Amniotic stem cell (primary cell): ENCODE data around the gene COL8A1.

Experiments used
- DNase-seq: peaks from one replicate; lab custom pipeline; 2025; lab: John Stamatoyannopoulos, UW

The COL8A1 gene

DNA sequence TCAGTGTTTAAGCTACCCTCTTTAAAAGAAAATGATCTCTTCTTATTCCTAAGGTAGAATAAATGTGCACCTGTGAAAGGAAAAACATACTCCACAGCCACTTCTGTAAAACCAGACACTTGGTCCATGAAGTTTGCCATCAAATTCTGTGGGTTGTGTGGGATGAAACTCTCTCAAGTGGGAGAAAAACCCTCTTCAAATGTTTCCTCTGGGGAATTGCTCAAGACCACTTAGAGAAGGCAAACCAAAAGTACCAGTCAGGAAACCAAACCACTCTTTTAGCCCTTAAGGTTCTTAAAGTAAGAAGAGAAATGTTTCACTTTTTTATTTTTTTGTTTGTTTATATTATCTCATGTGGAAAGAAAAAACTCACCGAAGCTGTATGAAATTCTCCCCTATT lies 1.2 kb downstream of the COL8A1 start:
- DNase-seq, result no peak

GRCh38 chr3:99640214-99640851 lies 1.9 kb downstream of the COL8A1 start:
- DNase-seq, result no peak

DNA sequence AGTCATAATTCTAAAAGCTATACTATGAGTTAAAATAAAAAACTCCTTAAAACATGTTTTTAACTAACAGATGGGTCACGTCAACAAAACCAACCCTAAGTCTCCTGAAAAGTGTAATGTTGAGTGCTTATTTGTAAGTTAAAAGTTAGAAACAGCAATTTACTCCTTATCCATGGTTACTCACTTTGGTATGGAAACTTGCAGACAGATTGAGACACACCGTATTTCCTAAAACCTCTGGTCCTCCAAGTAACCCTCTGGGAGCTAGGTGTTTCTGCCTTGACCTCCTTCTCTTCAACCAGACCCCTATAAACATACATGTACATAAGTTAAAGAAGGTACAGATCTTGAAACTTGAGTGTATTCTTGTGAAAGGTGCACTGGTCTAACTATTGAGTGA lies 3.1 kb downstream of the COL8A1 start:
- DNase-seq, result no peak

DNA sequence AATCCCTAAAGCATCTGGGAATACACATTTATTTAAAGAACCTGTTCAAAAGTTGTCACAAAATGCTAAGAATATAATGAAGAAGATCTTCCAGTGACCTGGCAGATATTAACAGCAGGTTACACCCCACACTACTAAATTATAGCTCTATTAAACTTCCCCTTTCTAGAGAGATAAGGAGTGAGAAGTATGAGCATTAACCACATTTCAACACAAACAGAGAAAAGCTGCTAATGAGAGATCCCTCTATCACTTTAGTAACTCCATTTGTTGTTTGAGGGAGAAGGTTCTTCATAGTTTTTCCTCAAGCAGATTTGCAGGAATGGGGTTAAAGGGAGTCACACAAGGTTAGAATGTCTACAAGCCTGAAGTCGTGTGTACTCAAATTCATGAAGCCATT lies 3.6 kb downstream of the COL8A1 start:
- DNase-seq, result no peak

DNA sequence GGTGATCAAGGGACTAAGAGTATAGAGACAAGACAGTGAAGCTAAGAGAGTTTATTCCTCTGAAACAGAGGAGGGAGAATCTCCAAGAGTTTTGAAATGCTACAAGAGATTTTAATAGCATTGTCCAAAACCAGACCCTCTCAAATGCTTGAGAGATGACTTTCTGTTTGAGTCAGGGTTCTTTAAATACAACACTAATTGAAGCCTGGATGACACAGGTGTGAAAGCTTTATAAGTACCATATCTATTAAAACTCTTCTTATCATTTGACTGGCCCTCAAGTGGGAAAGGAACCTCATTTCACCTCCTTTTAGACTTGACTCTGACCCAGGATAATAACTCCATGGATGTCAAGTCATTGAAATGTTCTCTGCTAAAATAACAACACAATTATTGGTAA lies 5.6 kb downstream of the COL8A1 start:
- no peak for DNase-seq

DNA sequence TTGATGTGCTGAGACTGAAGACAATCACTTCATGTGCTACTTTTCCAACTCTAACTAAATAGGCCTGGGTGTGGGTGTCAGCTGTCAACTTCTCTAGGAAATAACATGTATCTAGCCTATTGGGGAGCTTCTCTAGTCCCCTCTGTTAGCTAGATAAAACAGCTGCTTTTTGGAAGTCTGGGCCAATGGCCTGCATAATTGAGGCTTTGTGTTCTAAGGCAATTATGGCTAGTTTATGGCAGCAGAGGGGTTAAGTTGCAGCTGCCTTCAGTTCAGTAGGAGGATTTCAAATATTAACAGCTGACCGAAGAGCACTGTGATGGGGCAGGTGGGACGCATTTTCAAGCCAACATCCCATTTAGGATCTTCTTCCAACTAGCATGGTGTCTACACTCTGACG lies 6.4 kb downstream of the COL8A1 start:
- no peak for DNase-seq

DNA sequence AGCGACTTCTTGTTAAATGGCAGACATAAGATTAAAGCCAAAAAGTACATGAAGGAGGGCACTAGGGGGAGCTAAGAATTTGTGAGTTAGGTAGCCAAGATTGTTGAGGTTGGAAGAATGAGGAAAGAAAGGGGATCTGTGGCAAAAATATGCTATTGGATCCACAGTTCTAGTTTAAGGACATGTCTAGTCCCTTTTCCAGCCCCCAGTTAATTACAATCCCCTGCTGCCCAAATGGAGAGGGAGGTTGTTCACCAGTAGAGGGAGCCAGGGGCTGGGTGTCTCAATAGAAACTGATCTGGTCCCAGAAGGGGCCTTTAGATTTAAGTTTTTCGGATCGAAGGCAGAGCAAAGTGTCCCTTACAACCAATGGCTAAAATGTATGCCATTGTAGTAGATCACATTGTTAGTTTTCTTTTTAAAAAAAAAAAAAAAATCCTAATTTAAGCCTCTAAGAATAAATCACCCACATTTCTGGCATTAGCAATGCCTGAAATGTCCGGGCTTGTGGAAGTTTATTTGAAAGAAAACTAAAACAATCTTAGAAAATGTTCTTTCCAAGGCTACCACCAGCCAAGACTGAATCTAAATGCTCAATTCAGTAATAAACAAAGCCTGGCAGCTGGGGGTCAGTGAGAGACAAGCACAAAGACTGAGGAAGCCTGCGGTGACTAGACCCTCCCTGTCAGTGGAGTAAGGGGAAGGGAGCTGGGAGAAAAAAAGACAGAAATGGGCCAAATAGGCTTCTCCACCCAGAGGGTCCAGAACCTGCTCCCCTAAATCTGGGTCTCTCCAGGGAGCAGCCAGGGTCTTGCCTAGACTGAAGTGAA lies 7.1 kb downstream of the COL8A1 start:
- DNase-seq, result no peak

DNA sequence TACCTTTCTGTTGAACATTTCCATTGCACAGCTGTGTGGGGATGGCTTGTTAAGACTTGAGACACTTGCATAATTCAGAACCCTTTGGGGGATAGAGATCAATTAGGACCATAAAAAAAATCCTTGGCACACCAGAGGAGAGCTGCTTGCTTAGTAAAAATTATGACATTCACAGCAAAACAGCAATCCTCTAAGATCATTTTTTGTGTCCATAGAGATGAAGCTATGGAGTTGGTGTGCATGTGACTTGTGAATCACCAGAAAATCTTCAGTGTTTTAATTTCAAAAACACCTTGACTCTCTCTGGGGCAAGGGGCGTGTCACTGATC lies 7.7 kb downstream of the COL8A1 start:
- DNase-seq, result no peak

DNA sequence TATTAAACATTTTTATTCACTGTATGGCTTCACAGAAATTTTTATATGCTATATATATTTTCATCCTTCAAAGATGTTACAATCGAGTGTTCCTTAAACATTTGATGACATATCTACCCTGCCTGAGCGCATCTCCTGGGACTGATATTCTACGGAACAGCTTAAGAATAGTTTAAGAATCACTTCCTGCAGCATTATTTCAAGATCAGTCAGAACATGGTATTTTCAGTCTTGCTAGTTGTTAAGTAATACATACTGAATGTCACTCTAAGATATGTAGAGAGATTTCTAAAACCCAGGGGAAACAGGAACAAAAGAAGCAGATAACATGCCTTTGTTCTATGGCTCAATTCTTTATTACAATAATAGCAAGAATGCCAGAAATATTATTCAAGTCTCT lies 8.7 kb downstream of the COL8A1 start:
- no peak for DNase-seq

DNA sequence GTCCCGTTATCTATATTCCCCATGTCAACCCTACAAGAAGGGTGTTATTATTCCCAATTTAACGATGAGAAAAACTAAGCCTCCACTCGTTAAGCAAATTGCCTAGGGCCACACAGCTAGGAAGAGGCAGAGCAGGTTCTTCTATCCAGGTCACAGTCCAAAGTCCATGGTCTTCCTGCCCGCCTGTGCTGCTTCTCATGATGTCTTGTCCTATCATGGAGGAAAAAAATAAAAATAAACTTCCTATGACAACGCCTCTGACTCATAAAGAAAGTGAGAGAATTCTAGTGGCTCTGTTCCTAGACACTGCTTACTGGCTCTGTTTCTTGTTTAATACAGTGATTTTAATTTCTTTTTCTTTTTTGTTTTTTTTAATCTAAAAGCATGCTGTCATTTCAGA lies 9.7 kb downstream of the COL8A1 start:
- no peak for DNase-seq

- DNase-seq, result no peak
These were observed 10.1 kb downstream of the COL8A1 start for GRCh38 chr3:99648516-99648915.

DNA sequence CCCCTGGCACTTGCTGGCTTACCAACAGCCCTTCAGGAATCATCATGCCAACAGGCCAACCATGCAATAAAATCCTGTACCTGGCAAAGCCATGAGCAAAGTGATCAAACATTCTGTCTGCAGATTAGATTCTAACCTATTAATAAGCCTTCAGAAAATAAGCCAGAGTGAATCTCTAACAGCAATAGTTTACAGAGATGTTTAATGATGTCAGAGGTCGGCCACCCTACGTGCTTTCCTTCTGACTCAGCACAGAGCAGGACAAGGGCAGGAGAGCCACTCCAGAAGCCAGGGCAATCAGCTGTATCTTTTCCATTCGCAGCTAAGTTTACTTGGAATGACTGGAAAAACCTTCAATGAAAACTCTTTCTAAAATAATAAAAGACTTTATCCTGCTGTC lies 13.1 kb downstream of the COL8A1 start:
- no peak for DNase-seq

- DNase-seq, result no peak
These were observed 18.2 kb downstream of the COL8A1 start for GRCh38 chr3:99656624-99657023.

DNA sequence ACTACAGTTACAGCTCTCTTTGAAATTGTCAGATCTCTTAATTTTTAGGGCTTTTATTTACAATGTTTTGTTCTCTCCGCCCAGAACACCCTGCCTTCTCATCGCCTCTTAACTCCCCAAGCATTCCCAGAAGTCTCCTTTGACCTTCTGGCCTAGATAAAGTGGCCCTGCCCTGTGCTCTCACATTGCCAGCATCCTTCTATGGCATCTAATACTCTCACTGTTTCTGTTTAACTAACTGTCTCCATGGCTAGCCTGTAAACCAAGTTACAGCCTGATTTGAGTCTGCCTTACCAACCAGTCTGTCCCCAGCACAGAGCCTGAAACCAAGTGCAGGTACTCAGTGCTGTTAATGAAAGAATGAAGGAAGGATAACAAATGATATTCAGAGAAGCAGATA lies 19.9 kb downstream of the COL8A1 start:
- no peak for DNase-seq

GRCh38 chr3:99659032-99659431 lies 20.6 kb downstream of the COL8A1 start:
- DNase-seq, result peak; percentile 81

- DNase-seq, result no peak
These were observed 21.6 kb downstream of the COL8A1 start for GRCh38 chr3:99659951-99660350.

GRCh38 chr3:99662838-99663570 lies 24.6 kb downstream of the COL8A1 start:
- DNase-seq, result no peak

- no peak for DNase-seq
These were observed 25.6 kb downstream of the COL8A1 start for GRCh38 chr3:99663977-99664376.

DNA sequence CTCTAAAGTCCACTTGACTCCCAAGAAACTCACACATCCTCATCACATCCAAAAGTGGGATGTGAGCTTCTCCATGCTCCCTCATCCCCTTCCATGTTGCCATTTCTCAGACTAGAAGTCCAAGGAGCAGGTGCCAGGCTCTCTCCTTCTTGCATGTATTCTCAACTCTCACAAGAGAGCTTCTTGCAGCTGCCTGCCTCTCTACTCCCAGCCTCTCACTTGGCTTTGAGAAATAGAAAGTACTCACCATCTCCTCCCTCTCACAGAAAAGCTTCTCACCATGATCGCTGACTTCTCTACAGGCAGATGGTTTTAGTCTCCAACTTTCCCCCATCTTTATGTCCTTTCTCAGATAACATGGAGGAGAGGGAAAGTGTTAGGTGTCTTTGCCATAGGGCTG lies 26.6 kb downstream of the COL8A1 start:
- no peak for DNase-seq

- no peak for DNase-seq
These were observed 27.8 kb downstream of the COL8A1 start for GRCh38 chr3:99666201-99666600.

DNA sequence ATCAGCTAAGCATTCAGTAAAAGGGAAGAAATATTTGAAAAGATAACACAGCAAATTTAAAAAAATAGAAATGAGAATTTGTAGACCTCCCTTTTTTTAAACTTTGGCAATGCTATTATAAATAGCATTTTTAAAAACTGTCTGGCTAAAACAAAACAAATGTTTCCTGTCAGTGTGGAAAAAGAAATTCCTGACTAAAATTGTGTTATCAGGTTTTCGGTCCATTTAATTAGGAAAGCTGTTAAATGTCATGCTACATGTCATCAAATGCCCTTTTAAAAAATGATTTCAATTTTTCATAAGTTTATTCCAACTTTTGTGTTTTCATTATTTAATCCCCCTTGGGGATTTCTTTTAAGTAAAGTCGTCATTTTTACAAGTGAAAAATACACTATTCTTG lies 29.6 kb downstream of the COL8A1 start:
- no peak for DNase-seq

- no peak for DNase-seq
These were observed 31.6 kb downstream of the COL8A1 start for GRCh38 chr3:99669879-99670555.

GRCh38 chr3:99670556-99670950 lies 32.2 kb downstream of the COL8A1 start:
- DNase-seq, result no peak
